ENCODE measurements around the gene SRP9.
"Not testable (repeated sequence)": the region's sequence is repeated elsewhere in the genome, so short reads cannot be mapped to it uniquely, and the experiment has no call there.

SRP9 gene

GRCh38 chr1:225774281-225775147 lies 3.1 kb upstream of the SRP9 start:
- DNase-seq = no peak

GRCh38 chr1:225776294-225776693 lies 1.3 kb upstream of the SRP9 start:
- DNase-seq = no peak

DNA sequence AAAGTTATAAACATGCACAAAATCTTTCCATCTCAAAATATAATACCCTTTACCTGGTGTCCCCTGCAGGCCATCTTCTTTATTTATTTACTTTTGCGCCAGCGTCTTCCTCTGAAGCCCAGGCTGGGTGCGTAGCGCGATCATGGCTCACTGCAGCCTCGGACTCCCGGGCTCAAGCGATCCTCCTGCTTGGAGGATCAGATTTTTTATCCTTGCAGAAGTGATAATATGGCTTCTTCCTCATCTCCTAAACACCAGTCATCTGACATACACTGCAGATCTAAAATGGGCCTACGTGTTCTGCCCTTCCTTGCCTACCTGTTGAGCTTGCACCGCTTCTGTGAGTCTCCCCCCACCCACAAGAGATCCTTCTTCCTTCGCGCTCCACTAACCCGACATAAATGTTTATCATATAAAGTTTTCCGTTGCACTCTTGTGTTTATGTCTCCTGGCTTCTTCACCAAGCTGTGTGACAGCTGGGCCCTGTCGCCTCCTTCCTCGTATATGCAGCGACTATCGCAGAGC lies 506 bp upstream of the SRP9 start:
- peak in 3 of 51 donors; percentile 11 to 44 (median 36) for DNase-seq

- DNase-seq = no peak
Measured at GRCh38 chr1:225778337-225778669, 677 bp downstream of the SRP9 start.

GRCh38 chr1:225779165-225779564 lies 1.5 kb downstream of the SRP9 start:
- not testable (repeated sequence) for DNase-seq

DNA sequence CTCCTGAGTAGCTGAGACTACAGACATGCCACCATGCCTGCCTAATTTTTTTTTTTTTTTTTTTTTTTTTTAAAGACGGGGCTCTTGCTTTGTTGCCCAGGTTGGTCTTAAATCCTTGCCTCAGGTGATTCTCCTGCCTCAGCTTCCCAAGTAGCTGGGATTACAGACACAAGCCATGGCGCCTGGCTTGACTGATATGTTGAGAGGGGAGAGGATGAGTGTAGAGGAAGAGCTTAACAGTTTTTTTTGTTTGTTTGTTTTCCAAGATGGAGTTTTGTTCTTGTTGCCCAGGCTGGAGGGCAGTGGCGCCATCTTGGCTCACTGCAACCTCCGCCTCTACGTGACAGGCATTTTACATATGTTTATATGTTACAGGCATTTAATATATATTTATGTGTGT lies 2.5 kb downstream of the SRP9 start:
- no peak for DNase-seq

- DNase-seq = peak in 1 of 51 donors; percentile 8
Measured at GRCh38 chr1:225780630-225781029, 3.0 kb downstream of the SRP9 start.

DNA sequence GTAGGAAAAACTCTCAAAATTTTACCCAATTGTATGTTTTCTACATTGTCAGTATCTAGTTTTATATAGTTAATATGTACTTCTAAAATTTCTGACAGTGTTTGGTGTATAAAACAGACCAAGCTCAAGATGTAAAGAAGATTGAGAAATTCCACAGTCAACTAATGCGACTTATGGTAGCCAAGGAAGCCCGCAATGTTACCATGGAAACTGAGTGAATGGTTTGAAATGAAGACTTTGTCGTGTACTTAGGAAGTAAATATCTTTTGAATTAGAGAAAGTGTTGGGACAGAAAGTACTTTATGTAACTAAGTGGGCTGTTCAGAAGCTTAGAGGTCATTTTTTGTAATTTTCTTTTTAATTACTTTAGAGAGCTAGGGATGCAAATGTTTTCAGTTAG lies 11.5 kb downstream of the SRP9 start:
- not testable (repeated sequence) for DNase-seq

DNA sequence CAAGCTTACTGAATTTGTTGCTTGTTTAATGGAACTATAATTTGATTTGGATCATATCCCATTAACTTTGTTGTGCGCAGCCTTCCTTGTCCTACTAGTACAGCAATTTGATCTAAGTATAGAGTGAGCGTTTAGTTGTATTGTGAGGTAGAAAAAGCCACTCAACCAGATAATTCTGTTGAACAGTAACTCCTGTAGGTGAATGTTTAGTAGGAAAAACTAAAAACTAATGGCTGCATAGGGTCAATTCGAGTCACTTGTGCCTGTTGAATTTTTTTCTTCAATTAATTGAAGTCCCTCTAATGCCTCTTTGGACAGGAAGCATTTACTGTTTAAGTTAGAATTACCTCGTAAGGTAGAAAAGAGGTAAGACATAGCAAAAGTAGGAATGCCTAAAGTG lies 17.3 kb downstream of the SRP9 start:
- DNase-seq = no peak

GRCh38 chr1:225796097-225796496 lies 18.5 kb downstream of the SRP9 start:
- DNase-seq = not testable (repeated sequence)

- DNase-seq = not testable (repeated sequence)
Measured at GRCh38 chr1:225801146-225801545, 23.5 kb downstream of the SRP9 start.

- no peak for DNase-seq
Measured at GRCh38 chr1:225806249-225806648, 28.6 kb downstream of the SRP9 start.

DNA sequence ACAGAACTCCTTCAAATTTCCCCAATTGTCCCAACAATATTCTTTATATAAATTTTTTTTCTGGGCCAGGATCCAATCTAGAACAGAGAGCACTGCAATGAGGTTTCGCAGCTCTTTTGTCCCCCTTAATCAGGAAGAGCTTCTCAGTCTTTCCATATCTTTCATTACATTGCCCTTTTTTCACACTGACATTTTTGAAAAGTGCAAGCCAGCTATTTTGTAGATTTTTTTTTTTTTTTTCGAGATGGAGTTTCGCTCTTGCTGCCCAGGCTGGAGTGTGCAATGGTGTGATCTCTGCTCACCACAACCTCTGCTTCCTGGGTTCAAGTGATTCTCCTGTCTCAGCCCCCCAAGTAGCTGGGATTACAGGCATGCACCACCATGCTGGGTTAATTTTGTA lies 29.1 kb downstream of the SRP9 start:
- DNase-seq = not testable (repeated sequence)

GRCh38 chr1:225808136-225808535 lies 30.5 kb downstream of the SRP9 start:
- no peak for DNase-seq

DNA sequence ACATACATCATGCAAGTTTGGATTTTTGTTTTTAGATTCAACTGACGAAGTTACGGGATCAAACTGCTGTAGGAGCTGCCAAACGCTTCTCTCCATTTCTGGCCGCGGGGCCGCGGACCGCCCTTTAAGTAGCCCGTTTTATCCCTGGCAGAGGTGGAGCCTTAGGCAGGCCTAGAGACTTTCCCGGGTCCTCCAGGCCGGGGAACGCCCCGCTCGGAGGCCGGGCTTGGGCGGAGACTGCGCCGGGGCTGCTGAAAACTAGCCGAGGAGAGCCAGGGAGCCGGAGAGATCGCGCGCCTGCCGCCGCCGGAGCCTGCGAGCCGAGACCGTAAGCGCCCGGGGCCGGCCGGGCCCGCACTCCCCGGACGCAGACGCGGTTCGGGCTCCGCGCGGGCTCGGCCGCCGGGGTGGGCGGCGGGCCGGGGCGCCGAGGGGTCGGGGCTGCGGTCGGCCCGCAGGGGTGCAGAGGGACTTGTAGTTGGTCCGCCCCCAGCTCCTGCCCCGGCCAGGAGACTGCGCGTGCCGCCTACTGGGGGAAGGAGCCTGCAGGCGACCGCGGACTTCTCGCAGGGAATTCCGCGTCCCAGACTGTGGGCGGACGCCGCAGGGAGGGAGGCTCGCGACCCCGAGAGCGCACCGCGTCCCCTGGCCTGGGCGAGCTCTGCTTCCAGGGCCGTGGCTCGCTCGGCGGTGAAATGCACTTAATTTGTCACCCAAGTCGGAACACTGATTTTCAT lies 32.4 kb downstream of the SRP9 start, which contains the start of gene EPHX1:
EPHX1 (plus strand) TSS at position 283 of the 737 bp plus-strand sequence. CDS start 18,606 bp downstream, outside the sequence.
- DNase-seq = peak in 50 of 51 donors; percentile 39 to 91 (median 76)

- DNase-seq = peak in 8 of 51 donors; percentile 17 to 38 (median 30)
Measured at GRCh38 chr1:225810579-225811538, 33.2 kb downstream of the SRP9 start.

GRCh38 chr1:225811622-225812487 lies 34.2 kb downstream of the SRP9 start:
- DNase-seq = peak in 5 of 51 donors; percentile 14 to 29 (median 21)

- DNase-seq = no peak
Measured at GRCh38 chr1:225812488-225813213, 35.0 kb downstream of the SRP9 start.
